ENCODE measurements around the gene SLBP.
"Not testable (repeated sequence)": the region's sequence is repeated elsewhere in the genome, so short reads cannot be mapped to it uniquely, and the experiment has no call there.

- not testable (repeated sequence) for TF ChIP-seq POLR2A (IDR thresholded peaks at IDR 0.05; ENCODE audit: low read length); GATA1 (IDR thresholded peaks at IDR 0.05; ENCODE audit: low read depth, low read length)
Measured at GRCh38 chr4:1671011-1671410, 41.1 kb downstream of the SLBP start.
